HCT116 (cell line): Measurements from ENCODE around the gene IFNL2.

Experiments
- CTCF ChIP-seq, 3 experiments: fragments of 200-600 bp in 1 of 3; sonication (generic) in 1 of 3; IDR thresholded peaks in 2 of 3; conservative IDR thresholded peaks in 1 of 3; 2 replicates each; pipeline ENCODE4 v1.5.1; 2012 to 2017; ENCODE audit warnings: low read depth in 2 of 3, low read length in 2 of 3, antibody characterized with exemption in 1 of 3, borderline replicate concordance in 1 of 3, control low read depth in 1 of 3, mild to moderate bottlenecking in 1 of 3, mixed read lengths in 1 of 3, mixed run types in 1 of 3, moderate library complexity in 1 of 3; ENCODE audit not compliant: insufficient read depth in 1 of 3
- EZH2 ChIP-seq: fragments of 200-600 bp; sonication (generic); IDR thresholded peaks from 2 replicates; pipeline ENCODE4 v1.6.1; 2017; ENCODE audit warnings: antibody characterized with exemption, mixed run types
- POLR2AphosphoS5 ChIP-seq: IDR thresholded peaks from 2 replicates; pipeline ENCODE4 v1.6.1; 2011; ENCODE audit warnings: mild to moderate bottlenecking, low read depth, low read length, moderate library complexity
- ZFX ChIP-seq: fragments of 450-650 bp; IDR thresholded peaks from 2 replicates; pipeline ENCODE4 v1.6.1; 2017
- TF ChIP-seq, protein P1 (sequence below): IDR thresholded peaks from 2 replicates; pipeline ENCODE4 v1.6.1; 2012

- no peak for TF ChIP-seq CTCF (IDR thresholded peaks at IDR 0.05 in 2 of 3, conservative IDR thresholded peaks at IDR 0.05 in 1 of 3; ENCODE audit: borderline replicate concordance in 1 of 3, insufficient read depth in 1 of 3, low read depth in 2 of 3, low read length in 2 of 3)
- TF ChIP-seq, protein P1, sequence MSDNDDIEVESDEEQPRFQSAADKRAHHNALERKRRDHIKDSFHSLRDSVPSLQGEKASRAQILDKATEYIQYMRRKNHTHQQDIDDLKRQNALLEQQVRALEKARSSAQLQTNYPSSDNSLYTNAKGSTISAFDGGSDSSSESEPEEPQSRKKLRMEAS: no peak
- TF ChIP-seq POLR2AphosphoS5: no peak
- no peak for TF ChIP-seq ZFX
- TF ChIP-seq EZH2: no peak
Measured at GRCh38 chr19:39319098-39319891, 51.1 kb downstream of the IFNL2 start.
